H9 (cell line): ENCODE data around the gene FLT1. TPM values are rescaled to one million over a fixed set of nuclear protein-coding genes. Genes with fewer than 3 reads are reported as not detected.

Source experiments
- DNase-seq: peaks from one replicate; pipeline ENCODE4 v3.0.0-alpha.2; 2017
- H2AFZ ChIP-seq: one replicate; pipeline ENCODE4 v1.6.1; 2013; ENCODE audit warnings: mild to moderate bottlenecking, low read length, control low read depth, moderate library complexity
- H2AK5ac ChIP-seq: 2 replicates; pipeline ENCODE4 v1.6.1; 2013; ENCODE audit warnings: low read length, control low read depth, mixed read lengths; ENCODE audit not compliant: insufficient read length
- H2BK120ac ChIP-seq: one replicate; pipeline ENCODE4 v1.6.1; 2013; ENCODE audit warnings: low read depth, mild to moderate bottlenecking, low read length, control low read depth, inconsistent platforms; ENCODE audit not compliant: poor library complexity, severe bottlenecking
- H2BK12ac ChIP-seq: 2 replicates; pipeline ENCODE4 v1.6.1; 2013; ENCODE audit warnings: low read length, control low read depth, mixed read lengths, low read depth; ENCODE audit not compliant: insufficient read length
- H2BK15ac ChIP-seq: 2 replicates; pipeline ENCODE4 v1.6.1; 2013; ENCODE audit warnings: low read depth, low read length, control low read depth
- H2BK20ac ChIP-seq: one replicate; pipeline ENCODE4 v1.6.1; 2013; ENCODE audit warnings: low read depth, mild to moderate bottlenecking, low read length, control low read depth, inconsistent platforms; ENCODE audit not compliant: poor library complexity, severe bottlenecking
- H2BK5ac ChIP-seq: 2 replicates; pipeline ENCODE4 v1.6.1; 2013; ENCODE audit warnings: low read length, control low read depth, mixed read lengths; ENCODE audit not compliant: insufficient read length
- H3K14ac ChIP-seq: 2 replicates; pipeline ENCODE4 v1.6.1; 2013; ENCODE audit warnings: low read length, control low read depth; ENCODE audit not compliant: insufficient read depth
- H3K18ac ChIP-seq: 2 replicates; pipeline ENCODE4 v1.6.1; 2013; ENCODE audit warnings: low read depth, mild to moderate bottlenecking, mixed read lengths, low read length, control low read depth; ENCODE audit not compliant: insufficient read length
- H3K23ac ChIP-seq: 2 replicates; pipeline ENCODE4 v1.6.1; 2013; ENCODE audit warnings: low read length, control low read depth, mixed read lengths, low read depth; ENCODE audit not compliant: insufficient read length
- H3K23me2 ChIP-seq: 2 replicates; pipeline ENCODE4 v1.6.1; 2013; ENCODE audit warnings: low read depth, mild to moderate bottlenecking, mixed read lengths, low read length, control low read depth; ENCODE audit not compliant: insufficient read length, poor library complexity, severe bottlenecking
- H3K27ac ChIP-seq: 2 replicates; pipeline ENCODE4 v1.5.1; 2013; ENCODE audit warnings: low read length, control low read depth, mixed read lengths, low read depth; ENCODE audit not compliant: insufficient read length
- H3K27me3 ChIP-seq: 2 replicates; pipeline ENCODE4 v1.6.1; 2013; ENCODE audit warnings: low read length, control low read depth, inconsistent platforms; ENCODE audit not compliant: insufficient read depth
- H3K4ac ChIP-seq: 2 replicates; pipeline ENCODE4 v1.6.1; 2013; ENCODE audit warnings: low read depth, mild to moderate bottlenecking, control low read depth, inconsistent platforms, low read length, moderate library complexity
- H3K4me1 ChIP-seq: 2 replicates; pipeline ENCODE4 v1.6.1; 2013; ENCODE audit warnings: low read length, control low read depth, inconsistent platforms; ENCODE audit not compliant: insufficient read depth
- H3K4me2 ChIP-seq: 2 replicates; pipeline ENCODE4 v1.6.1; 2013; ENCODE audit warnings: low read length, control low read depth, mixed read lengths; ENCODE audit not compliant: insufficient read length, insufficient read depth
- H3K56ac ChIP-seq: 2 replicates; pipeline ENCODE4 v1.6.1; 2013; ENCODE audit warnings: low read depth, mild to moderate bottlenecking, mixed read lengths, low read length, control low read depth; ENCODE audit not compliant: insufficient read length
- H3K79me1 ChIP-seq: 2 replicates; pipeline ENCODE4 v1.6.1; 2013; ENCODE audit warnings: low read depth, mild to moderate bottlenecking, moderate library complexity, low read length, control low read depth, inconsistent platforms; ENCODE audit not compliant: insufficient read depth, poor library complexity, severe bottlenecking
- H3K79me2 ChIP-seq: 2 replicates; pipeline ENCODE4 v1.6.1; 2013; ENCODE audit warnings: low read length, control low read depth, inconsistent platforms; ENCODE audit not compliant: insufficient read depth
- H3K9ac ChIP-seq: 2 replicates; pipeline ENCODE4 v1.6.1; 2013; ENCODE audit warnings: low read length, control low read depth, mixed read lengths; ENCODE audit not compliant: insufficient read length; ENCODE audit errors: extremely low read depth
- H3K9me3 ChIP-seq: one replicate; pipeline ENCODE4 v1.6.1; 2013; ENCODE audit warnings: low read depth, low read length, inconsistent platforms; ENCODE audit not compliant: control insufficient read depth
- H3T11ph ChIP-seq: one replicate; pipeline ENCODE4 v1.6.1; 2013; ENCODE audit warnings: mild to moderate bottlenecking, low read length, control low read depth, inconsistent platforms
- H4K20me1 ChIP-seq: one replicate; pipeline ENCODE4 v1.6.1; 2013; ENCODE audit not compliant: control insufficient read depth, insufficient read length, insufficient read depth
- H4K5ac ChIP-seq: 2 replicates; pipeline ENCODE4 v1.6.1; 2013; ENCODE audit warnings: low read depth, mild to moderate bottlenecking, mixed read lengths, low read length, control low read depth; ENCODE audit not compliant: insufficient read length
- H4K8ac ChIP-seq: replicated peaks from 2 replicates; pipeline ENCODE4 v1.6.1; 2013; ENCODE audit warnings: low read length, control low read depth, mixed read lengths, low read depth; ENCODE audit not compliant: insufficient read length
- H4K91ac ChIP-seq: 2 replicates; pipeline ENCODE4 v1.6.1; 2013; ENCODE audit warnings: low read depth, mild to moderate bottlenecking, moderate library complexity, mixed read lengths, low read length, control low read depth; ENCODE audit not compliant: insufficient read length
- H3K27ac Mint-ChIP-seq, 3 experiments: 2 replicates in 2 of 3; 3 replicates in 1 of 3; pipeline ENCODE4 v1.8.0; 2020 to 2021; ENCODE audit warnings: mixed read lengths in 3 of 3, mild to moderate bottlenecking in 1 of 3, moderate library complexity in 1 of 3
- H3K27me3 Mint-ChIP-seq: 2 replicates; pipeline ENCODE4 v1.8.0; 2021; ENCODE audit warnings: low read depth, mild to moderate bottlenecking, moderate library complexity, mixed read lengths
- H3K36me3 Mint-ChIP-seq, 3 experiments: 2 replicates in 2 of 3; 3 replicates in 1 of 3; pipeline ENCODE4 v1.8.0; 2020 to 2021; ENCODE audit warnings: low read depth in 3 of 3, mixed read lengths in 3 of 3; ENCODE audit not compliant: insufficient read depth in 1 of 3
- H3K4me1 Mint-ChIP-seq, 2 experiments: 2 replicates each; pipeline ENCODE4 v1.8.0; 2020; ENCODE audit warnings: mixed read lengths in 2 of 2
- H3K4me3 Mint-ChIP-seq, 2 experiments: 2 replicates in 1 of 2; 3 replicates in 1 of 2; pipeline ENCODE4 v1.8.0; 2020 to 2021; ENCODE audit warnings: mild to moderate bottlenecking in 2 of 2, mixed read lengths in 2 of 2, moderate library complexity in 1 of 2
- H3K9me3 Mint-ChIP-seq, 2 experiments: 2 replicates in 1 of 2; 3 replicates in 1 of 2; pipeline ENCODE4 v1.8.0; 2020; ENCODE audit warnings: mild to moderate bottlenecking in 2 of 2, mixed read lengths in 2 of 2, moderate library complexity in 1 of 2
- CTCF ChIP-seq: fragments of 200-600 bp; sonication (generic); conservative IDR thresholded peaks from 3 replicates; pipeline ENCODE4 v1.8.0; 2021; ENCODE audit warnings: antibody characterized with exemption, mild to moderate bottlenecking
- WGBS: extraction: QIAGEN DNeasy Blood & Tissue Kit; methylation state at CpG from one replicate; pipeline ENCODE4 v1.1.7; 2013; ENCODE audit warnings: missing lambda C conversion rate, low lambda C conversion rate, mixed read lengths; ENCODE audit not compliant: insufficient read length; ENCODE audit errors: extremely low coverage; 5-methylcytosine and 5-hydroxymethylcytosine counted together
- total RNA-seq: library from RNA; stranded (reverse); gene quantifications from 2 replicates; pipeline ENCODE4 v1.2.1, GENCODE V29; 2021

Gene FLT1
- total RNA-seq, 1 experiment from 2014 or later = 84.1 TPM

- H3K36me3 Mint-ChIP-seq = peaks cover 36 to 50% (median 49%) of the 10 kb centered on the region in 3 experiments
- H4K8ac ChIP-seq = no peak overlapping the region
- no peak overlapping the region for H2BK20ac ChIP-seq
- H2AFZ ChIP-seq = no peak overlapping the region
- no CpG with 5 or more reads among the region's 5 CpGs for WGBS
- H2BK5ac ChIP-seq = no peak overlapping the region
- H3K4me1 Mint-ChIP-seq = peaks cover 66 to 75% of the 10 kb centered on the region in 2 experiments
- peaks cover 54% of the 10 kb centered on the region; the same call in 1 of the 2 replicates for H3K79me2 ChIP-seq
- H3K27ac Mint-ChIP-seq = peak overlapping the region in 2 of 3 experiments; percentile 14 to 52; a peak in 2 of 7 replicates
- H3K9ac ChIP-seq = no peak overlapping the region
- peaks cover 11% of the 10 kb centered on the region for H3K23me2 ChIP-seq
- H3K4me2 ChIP-seq = peak overlapping the region; percentile 11
- H3K14ac ChIP-seq = no peak overlapping the region
- H4K5ac ChIP-seq = no peak overlapping the region
- peaks cover 21% of the 10 kb centered on the region for H3K4me1 ChIP-seq
- no peaks in the 10 kb centered on the region for H4K20me1 ChIP-seq
- peak overlapping the region in 1 of 2 experiments; percentile 39; a peak in 2 of 5 replicates for H3K4me3 Mint-ChIP-seq
- H3K27ac ChIP-seq = no peak overlapping the region
- TF ChIP-seq CTCF = no peak
- H3K9me3 Mint-ChIP-seq = peaks cover 0 to 1% of the 10 kb centered on the region in 2 experiments; a peak in 1 of 5 replicates
- H4K91ac ChIP-seq = no peak overlapping the region
- H3K9me3 ChIP-seq = no peaks in the 10 kb centered on the region
- no peak for DNase-seq
- no peak overlapping the region for H2BK15ac ChIP-seq
- H3T11ph ChIP-seq = no peak overlapping the region
- H3K18ac ChIP-seq = no peak overlapping the region
- peaks cover 12% of the 10 kb centered on the region for H3K79me1 ChIP-seq
- no peak overlapping the region for H2BK12ac ChIP-seq
- H3K23ac ChIP-seq = peak overlapping the region; percentile 84
- H3K56ac ChIP-seq = no peak overlapping the region
- H3K27me3 ChIP-seq = no peaks in the 10 kb centered on the region
- no peak overlapping the region for H3K4ac ChIP-seq
- H2AK5ac ChIP-seq = no peak overlapping the region
- H2BK120ac ChIP-seq = no peak overlapping the region
- H3K27me3 Mint-ChIP-seq = no peaks in the 10 kb centered on the region; the same call in 1 of the 2 replicates
Measured at GRCh38 chr13:28489524-28489931, 5.4 kb downstream of the FLT1 start.
